ENCODE measurements around the gene MARCHF9.
A peak's percentile ranks its signal among the peaks of the same experiment; 100 is the strongest.

Gene MARCHF9

DNA sequence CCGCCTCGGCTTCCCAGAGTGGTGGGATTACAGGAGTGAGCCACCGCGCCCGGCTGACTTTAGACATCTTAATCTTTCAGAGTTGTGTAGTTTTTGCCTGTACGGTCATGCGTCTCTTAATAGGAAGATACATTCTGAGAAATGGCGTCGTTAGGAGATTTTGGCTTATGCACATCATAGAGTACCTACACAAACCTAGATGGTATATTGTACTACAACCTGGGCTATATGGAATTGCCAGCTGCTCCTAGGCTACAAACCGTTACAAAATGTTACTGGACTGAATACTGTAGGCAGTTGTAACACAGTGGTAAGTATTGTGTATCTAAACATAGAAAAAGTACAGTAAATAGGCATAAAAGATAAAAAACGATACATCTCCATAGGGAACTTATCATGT, 29.0 kb downstream of the MARCHF9 start:
- TF ChIP-seq, protein P1, sequence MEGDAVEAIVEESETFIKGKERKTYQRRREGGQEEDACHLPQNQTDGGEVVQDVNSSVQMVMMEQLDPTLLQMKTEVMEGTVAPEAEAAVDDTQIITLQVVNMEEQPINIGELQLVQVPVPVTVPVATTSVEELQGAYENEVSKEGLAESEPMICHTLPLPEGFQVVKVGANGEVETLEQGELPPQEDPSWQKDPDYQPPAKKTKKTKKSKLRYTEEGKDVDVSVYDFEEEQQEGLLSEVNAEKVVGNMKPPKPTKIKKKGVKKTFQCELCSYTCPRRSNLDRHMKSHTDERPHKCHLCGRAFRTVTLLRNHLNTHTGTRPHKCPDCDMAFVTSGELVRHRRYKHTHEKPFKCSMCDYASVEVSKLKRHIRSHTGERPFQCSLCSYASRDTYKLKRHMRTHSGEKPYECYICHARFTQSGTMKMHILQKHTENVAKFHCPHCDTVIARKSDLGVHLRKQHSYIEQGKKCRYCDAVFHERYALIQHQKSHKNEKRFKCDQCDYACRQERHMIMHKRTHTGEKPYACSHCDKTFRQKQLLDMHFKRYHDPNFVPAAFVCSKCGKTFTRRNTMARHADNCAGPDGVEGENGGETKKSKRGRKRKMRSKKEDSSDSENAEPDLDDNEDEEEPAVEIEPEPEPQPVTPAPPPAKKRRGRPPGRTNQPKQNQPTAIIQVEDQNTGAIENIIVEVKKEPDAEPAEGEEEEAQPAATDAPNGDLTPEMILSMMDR (IDR thresholded peaks at IDR 0.05), result no peak

DNA sequence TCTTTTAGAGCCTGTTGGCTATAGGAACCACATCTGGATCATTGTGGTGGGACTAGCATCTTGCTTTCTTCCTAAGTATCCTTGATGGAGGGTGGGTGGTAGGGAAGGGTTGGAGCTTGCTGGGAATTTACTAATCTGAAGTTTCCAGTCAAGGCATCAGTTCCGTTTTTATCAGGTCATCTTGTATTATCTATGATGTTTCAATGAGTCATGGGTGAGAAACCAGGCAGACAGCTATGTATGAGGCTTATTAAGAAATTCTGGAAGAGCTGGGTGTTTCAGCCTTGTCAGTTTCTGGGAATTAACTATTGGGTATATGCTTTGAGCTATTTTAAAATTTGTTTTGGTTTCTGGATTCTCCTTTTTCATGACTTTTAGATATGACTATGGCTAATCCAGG, 39.0 kb downstream of the MARCHF9 start:
- TF ChIP-seq, protein P1 (IDR thresholded peaks at IDR 0.05), result no peak

DNA sequence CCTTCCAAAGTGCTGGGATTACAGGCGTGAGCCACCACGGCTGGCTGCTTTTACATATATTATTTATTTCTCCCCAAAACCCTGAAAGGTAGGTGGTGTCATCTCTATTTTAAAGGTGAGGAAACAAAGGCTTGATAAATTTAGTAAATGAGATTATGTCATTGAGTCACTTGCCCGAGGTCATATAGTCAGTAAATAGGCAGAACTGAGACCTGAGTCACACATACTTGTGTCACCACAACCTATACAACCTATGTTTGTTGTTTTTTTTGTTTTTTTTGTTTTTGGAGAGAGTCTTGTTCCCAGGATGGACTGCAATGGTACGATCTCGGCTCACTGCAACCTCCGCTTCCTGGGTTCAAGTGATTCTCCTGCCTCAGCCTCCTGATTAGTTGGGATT, 40.5 kb downstream of the MARCHF9 start:
- TF ChIP-seq, protein P1 (IDR thresholded peaks at IDR 0.05), result no peak

DNA sequence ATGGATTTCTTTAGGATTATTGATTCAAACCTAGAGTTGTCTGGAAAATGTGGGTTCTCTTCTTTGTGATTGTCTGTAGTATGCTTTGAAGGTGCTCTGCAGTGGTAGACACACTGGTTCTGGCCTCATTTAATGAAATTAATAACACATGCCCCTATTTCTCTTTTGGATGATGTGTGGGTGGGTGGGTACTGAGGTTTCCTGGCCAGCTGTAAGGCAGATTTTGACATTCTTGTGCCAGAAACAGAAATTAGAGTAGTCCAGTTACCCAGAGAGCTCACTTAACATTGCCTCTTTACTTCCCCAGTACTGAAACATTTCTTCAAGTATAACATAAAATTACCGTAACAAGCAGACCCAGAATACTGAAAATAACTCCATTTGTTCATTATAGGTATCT, 42.1 kb downstream of the MARCHF9 start:
- TF ChIP-seq, protein P1 (IDR thresholded peaks at IDR 0.05), result no peak

DNA sequence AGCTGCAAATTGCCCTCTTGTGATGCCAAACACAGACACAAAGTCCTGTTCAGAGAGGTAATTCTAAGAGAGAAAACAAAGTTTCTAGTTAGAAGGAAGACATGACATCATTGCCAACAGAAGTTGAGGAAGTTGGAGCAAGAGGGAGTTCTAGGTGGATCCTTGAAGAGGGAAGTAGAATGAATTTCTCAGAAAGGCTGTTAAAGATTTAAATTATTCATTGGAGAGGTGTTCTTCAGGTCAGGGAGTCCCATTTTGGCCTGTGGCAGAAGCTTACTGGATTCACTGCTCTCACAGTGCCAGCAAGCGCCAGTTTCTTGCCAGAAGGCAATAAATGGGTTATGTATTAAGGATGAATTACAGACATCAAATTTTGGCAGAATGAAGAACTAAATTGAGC, 43.0 kb downstream of the MARCHF9 start:
- TF ChIP-seq, protein P1 (IDR thresholded peaks at IDR 0.05), result no peak

DNA sequence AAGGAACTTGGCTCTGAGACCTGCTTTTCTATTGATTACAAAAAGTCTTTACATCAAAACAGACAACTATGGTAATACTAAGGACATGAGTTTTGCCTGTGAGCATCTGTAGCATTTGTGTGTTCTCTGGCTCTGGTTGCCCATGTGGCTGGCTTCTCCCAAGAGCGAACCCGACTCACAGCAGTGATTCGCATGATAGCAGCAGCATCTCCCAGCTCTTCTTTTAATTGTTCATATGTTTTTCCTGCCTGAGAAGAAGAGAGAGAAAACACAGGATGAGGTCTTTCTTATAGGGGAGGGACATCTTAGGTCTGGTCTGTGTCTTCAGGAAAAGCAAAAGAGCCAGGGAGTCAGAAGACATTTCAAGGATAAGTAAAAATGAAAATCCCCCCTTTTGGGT, 46.1 kb downstream of the MARCHF9 start:
- TF ChIP-seq, protein P1 (IDR thresholded peaks at IDR 0.05), result no peak

DNA sequence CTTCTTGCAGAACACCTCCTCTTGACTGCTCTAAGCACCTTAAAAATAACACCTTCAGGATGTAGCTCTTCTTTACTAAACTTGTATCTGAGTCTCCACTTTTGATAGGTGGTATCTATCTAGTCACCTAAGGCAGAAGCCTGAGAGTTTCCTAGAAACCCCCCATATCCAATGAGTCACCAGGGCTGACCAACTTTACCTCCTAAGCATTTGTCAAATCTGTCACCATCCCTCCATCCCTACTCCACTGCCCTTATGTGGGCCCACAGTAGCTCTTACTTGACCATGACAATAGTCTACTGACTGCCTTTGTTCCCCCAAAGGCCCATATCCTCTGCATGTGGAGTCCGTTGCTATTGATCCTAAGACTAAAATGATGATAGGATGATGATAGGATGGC, 47.7 kb downstream of the MARCHF9 start:
- TF ChIP-seq, protein P1 (IDR thresholded peaks at IDR 0.05), result no peak

DNA sequence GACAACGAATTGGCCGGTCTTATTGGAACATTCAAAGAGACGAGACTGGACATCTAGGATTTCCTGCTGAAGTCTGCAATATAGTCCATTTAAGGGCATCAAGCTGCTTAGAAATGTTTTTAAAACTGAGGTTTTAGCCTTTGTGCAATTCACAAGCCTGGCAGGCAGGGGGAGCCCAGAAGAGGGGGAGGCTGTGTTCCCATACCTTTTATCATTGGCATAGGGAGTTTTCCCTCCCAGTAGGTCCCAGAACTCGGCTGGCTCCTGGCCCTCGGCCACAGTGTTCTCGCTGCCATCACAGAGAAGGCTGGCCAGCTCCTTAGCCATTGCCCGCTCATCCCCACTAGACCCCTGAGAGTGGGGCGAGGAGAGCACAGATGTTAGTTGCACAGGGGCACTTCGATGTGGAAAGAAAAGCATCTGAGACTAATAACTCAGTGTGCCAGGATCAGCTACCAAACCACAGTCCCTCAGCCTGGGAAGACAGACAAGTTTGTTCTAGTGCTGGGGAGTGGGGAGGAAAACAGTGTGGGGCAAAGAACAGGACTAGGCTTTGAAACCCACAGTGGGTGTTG, 48.5 kb downstream of the MARCHF9 start:
- TF ChIP-seq, protein P1 (IDR thresholded peaks at IDR 0.05), result peak; percentile 81

Data from LNCAP (cell line).